Measurements from ENCODE around the gene NRXN2. TPM values are rescaled to one million over a fixed set of nuclear protein-coding genes. Genes with fewer than 3 reads are reported as not detected.

Gene NRXN2
- polyA plus RNA-seq, 3 donors = 17.8 to 24.6 (median 23.0) TPM

- DNase-seq = peak; percentile 78
Measured at GRCh38 chr11:64652586-64653387, 70.2 kb downstream of the NRXN2 start.

DNA sequence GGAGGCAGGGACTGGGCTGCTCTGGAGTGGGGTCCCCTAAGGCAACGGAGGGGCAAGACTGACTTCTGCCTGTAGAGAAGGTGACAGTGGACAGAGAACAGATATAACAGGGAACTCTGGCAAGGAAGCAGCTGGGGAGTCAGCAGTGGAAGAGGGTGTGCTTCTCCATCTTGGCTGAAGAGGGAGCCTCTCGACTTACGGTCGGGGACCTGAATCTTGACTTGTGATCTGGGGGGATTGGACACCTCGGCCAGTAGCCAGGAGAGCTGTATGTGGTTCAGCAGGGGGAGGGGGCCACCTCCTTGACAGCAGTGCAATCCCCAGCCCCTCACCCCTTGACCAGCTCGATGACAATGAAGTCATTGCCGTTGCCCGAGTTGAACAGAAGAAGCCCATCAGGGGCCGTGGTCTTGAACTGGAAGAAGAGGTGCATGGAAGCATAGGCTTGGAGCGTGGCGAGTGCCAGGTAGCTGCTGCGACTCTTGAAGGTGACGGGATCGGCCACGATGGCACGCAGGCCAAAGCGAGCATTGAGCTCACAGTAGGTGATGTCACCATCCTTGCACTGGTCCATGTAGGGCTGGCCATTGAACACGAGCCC, 72.0 kb downstream of the NRXN2 start:
- no peak for DNase-seq

GRCh38 chr11:64649291-64649697, 73.7 kb downstream of the NRXN2 start:
- peak; percentile 54 for DNase-seq

DNA sequence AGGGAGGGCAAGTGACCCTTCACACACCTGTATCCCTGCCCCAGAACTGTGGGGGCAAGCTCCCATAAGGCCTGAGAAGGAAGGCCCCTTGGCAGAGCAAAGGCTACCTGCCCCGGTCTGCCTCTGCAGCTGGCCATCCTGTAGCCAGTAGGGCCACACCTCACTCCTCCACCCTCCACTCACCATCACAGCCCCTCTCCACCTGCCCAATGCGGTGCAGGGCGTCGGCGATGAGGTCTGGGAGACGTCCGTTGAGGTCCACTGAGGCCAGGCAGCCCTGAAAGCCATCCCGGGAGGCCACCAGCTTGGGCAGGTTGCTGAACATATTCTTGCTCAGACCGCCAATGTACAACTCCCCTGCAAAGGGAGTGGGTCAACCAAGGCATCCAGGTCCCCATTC, 74.4 kb downstream of the NRXN2 start:
- DNase-seq = no peak

DNA sequence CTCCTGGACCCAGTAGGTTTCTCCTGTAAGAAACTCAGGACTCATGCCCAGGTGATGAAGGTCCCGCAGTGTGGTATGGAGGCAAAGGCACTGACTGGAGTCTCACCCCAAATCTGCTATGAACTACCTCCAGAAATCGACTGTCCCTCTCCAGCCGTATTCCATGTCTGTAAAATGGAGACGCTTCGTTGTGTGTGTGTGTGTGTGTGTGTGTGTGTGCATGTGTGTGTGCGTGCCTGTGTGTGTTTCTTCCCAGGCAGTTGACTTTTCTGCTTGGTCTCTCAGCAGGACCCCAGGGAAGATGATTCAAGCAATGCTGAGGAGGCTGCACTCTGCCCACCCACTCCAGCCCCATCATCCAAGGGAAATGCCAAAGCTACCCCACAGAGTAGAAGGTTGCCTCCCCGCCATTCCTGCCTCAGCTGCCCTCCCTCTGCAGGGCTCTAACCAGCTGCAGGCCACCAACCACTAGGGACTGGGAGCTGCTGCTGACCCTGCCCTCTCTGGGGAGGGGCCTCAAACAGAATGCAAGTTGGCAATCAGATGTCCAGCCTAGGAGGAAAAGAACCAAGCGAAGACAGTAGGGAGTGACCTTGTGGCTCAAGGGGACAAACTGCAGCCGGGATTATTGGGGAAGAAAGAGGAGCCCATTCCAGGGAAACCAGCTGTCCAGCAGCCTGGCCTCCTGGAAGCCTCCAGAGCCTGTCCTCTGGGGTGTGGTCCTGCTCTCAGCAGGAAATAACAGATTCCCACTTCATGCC, 75.8 kb downstream of the NRXN2 start:
- no peak for DNase-seq

GRCh38 chr11:64644647-64645275, 78.2 kb downstream of the NRXN2 start:
- DNase-seq = no peak

DNA sequence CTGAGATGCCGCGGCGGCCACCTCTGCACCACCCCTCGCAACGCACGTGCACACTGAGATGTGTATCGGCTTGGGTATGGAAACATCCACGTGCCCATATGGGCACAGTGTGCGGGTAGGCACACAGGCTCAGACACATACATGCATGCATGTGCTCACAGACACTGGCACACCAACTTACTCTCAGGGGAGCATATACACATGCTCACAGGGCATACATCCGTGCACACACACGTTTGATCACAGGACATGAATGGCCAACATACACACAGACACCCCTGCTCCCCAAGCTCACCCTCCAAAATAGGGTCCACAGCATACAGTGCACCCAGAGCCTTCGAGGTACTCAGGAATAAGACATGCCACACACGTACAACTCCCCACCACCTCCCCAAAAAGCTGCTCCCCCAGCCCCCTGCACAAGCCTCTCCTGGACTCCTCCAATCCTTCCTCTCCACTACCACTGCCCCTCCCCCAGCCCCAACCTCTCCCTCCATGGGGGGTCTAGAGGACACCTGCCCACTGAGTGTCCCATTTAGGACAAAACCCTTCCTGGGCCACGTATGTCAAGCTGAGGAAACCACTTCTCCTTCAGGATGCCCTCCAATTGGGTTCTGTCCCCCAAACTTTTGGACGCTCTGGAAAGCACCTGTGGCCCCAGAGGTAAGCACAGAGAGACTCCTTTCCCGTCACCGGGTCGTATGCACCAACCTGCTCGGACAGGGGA, 78.9 kb downstream of the NRXN2 start:
- DNase-seq = no peak

DNA sequence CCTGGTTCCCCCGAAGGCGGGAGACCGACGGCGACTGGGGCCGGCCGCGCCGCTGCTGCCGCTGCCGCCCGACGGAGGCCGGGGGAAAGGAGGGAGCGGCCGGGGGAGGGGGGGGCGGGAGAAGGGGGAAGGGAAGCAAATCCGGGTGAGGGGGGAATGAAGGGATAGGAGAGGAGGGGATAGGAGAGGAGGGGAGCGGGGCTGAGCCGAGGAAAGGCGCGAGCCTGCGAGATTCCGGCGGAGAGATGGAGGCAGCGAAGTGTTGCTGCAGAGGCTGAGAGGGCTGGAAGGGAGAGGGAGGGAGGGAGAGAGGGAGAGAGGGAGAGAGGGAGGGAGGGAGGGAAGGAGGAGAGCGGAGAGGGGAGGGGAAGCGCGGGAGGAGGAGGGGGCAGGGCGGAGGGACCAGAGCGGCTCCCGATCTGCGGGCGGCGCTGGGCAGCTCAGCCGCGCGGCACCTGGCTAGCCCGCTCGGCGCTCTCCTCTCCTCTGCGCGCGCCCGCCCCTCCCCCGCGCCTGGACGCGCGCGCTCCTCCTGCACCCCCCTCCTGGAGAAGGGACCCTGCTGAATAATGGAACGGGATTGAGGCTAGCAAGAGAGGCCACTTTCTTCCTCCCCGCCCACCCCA, 79.6 kb downstream of the NRXN2 start:
- no peak for DNase-seq

GRCh38 chr11:64642871-64643255, 80.1 kb downstream of the NRXN2 start:
- DNase-seq = no peak

- no peak for DNase-seq
Measured at GRCh38 chr11:64642418-64642735, 80.6 kb downstream of the NRXN2 start.

DNA sequence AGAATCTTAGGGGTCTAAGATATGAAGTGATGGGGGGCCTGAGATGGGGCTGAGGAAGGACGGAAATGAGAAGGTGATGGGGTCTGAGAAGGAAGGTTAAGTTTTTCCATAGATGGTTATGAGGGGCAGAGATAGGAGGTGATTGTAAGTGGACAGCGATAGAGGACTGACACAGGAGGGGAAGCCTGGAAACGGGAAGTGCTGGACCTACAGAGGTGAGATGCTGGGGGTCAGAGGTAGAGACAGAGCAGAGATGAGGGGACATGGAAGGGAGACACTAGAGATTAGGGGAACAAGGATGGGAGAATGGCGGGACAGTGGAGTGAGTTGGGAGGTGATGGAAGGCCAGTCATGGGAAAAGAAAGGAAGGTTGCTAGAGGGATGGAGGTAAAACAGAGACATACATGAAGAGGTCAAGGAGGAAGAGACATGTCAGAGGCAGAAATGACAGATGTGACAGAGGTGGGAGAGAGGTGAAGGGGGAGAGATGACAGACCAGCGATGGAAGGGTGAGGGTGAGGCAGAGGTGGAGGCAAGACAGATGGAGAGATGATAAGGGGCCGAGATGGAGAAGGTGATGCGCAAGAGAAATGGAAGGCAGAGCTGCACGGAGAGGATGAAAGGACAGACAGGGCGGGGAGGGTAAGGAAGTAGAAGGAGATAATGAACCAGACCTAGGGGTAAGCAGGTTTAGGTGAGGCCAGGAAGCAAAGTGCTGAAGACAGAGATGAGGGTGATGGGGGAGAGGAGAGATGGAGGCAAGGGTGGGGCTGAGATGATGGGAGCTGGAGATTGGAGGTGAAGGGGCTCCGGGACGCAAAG, 81.2 kb downstream of the NRXN2 start:
- no peak for DNase-seq

DNA sequence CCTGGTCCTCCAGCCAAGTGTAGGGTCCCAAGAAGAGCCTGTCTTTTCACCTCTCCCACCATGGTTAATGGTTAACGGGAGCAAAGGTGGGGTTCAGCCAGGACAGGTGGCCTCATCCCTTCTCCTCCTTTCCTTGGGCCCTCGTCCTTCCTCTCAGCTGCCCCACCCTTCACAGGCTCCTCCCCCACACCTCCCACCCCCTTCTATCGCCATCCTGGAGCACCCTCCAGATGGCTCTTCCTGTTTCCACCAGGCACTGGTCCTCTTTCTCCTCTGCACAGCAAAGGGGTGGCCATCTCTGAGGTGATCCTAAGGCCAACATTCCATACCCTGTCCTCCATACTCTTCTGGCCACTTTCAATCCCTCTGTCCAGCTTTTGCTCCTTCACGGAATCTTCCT, 83.1 kb downstream of the NRXN2 start:
- DNase-seq = no peak

GRCh38 chr11:64638829-64639228, 84.2 kb downstream of the NRXN2 start:
- no peak for DNase-seq

DNA sequence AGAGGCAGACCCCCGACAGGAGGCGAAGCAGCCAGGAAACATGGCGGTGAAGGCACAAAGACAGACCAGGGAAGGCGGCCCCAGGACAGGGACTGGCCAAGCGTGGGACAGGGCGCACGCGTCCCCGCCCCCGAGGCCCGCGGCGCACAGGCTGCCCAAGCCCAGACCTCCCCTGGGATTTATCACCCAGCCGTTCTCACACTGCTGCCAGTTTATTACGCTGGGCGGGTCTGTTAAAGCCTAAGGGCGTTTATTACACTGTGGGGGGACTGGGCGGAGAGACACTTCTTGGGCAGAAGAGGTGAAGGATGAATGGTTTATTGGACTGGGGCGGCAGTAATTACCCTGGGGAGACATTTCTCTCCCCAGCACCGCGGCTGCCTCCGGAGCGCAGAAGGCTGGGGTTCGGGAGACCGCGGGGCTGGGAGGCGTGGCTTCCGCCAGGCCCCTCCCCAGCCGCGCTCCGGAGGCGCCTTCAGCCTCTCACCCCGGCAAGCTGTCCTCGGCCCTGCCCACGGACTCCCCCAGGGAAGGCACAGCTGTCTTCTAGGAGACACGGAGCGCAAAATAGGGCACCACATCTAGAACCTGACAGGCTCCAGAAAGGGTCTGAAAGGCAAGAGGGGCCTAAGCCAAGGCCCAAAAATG, 84.9 kb downstream of the NRXN2 start:
- DNase-seq = peak; percentile 74

DNA sequence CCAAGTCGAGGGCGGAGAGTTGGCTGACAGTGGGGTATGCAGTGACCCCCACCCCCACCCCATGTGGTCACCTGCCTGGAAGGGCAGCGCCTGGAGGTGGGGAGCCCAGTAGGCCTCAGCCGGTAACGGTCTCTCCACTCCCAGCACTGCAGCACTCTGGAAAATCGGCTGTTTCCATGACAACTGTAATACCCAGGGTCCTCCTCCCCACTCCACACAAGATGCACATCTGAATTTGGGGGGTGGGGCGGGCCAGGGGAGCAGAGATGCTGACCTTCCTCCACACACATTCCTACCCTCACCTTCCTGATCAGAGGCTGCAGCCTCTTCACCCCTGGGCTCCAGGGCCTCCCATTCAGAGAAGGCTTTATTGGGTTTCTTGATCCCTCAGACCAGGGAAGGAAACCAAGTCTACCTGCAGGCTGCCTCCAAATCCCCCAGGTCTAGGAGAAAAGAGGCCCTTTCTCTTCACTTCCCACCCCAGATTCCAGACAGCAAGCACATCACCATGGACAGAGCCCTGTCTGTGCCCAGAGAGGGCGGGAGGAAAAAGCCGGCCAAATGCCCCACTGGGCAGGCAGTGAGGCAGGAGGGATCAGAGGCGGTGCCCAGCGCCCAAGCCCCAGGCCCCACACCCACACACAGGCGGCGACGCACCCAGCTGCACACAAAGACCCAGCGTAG, 85.5 kb downstream of the NRXN2 start:
- no peak for DNase-seq

- DNase-seq = no peak
Measured at GRCh38 chr11:64633555-64634159, 89.3 kb downstream of the NRXN2 start.

- no peak for DNase-seq
Measured at GRCh38 chr11:64632654-64633053, 90.3 kb downstream of the NRXN2 start.

DNA sequence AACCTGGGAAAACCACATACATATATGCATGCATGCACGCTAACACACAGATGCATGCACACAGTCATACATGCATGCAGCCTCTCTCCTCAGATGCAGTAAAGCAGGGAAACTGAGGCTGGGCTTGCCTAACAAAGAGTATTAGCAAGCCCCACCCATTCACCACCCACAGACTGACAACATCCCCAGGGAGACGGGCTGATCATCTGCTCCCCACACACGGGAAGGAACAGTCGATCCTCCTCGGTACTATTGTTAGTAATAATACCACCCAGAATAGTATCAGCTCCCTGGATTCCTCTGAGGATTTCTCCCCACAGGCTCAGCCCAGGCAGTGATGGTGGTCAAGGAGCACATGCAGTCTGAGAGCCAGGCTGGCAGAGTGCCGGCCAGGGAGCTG, 90.8 kb downstream of the NRXN2 start:
- DNase-seq = no peak

GRCh38 chr11:64631675-64632074, 91.3 kb downstream of the NRXN2 start:
- DNase-seq = no peak
